Upper lobe of right lung (tissue), 1 donor: Measurements from ENCODE around the gene TGFB1I1. TPM values are rescaled to one million over a fixed set of nuclear protein-coding genes. Genes with fewer than 3 reads are reported as not detected.
"Not testable (repeated sequence)": the region's sequence is repeated elsewhere in the genome, so short reads cannot be mapped to it uniquely, and the experiment has no call there.

ENCODE experiments used
- ATAC-seq: fragments of 200-7000 bp; cut with Tn5 transposase; one replicate; pipeline ENCODE4 v1.9.1; 2020; ENCODE audit warnings: mild to moderate bottlenecking, moderate library complexity
- DNase-seq: peaks from one replicate; pipeline ENCODE4 v3.0.0-alpha.2; 2020
- H3K27ac ChIP-seq: fragments of 200-600 bp; one replicate; pipeline ENCODE4 v1.8.0; 2022
- H3K27me3 ChIP-seq: fragments of 200-600 bp; one replicate; pipeline ENCODE4 v1.8.0; 2022; ENCODE audit warnings: mild to moderate bottlenecking
- H3K36me3 ChIP-seq: fragments of 200-600 bp; one replicate; pipeline ENCODE4 v1.8.0; 2022
- H3K4me1 ChIP-seq: fragments of 200-600 bp; one replicate; pipeline ENCODE4 v1.8.0; 2022
- H3K4me3 ChIP-seq: fragments of 200-600 bp; one replicate; pipeline ENCODE4 v1.8.0; 2022; ENCODE audit warnings: mild to moderate bottlenecking
- H3K9me3 ChIP-seq: fragments of 200-600 bp; one replicate; pipeline ENCODE4 v1.8.0; 2022
- CTCF ChIP-seq: fragments of 200-600 bp; IDR thresholded peaks from one replicate; pipeline ENCODE4 v1.8.0; 2022; ENCODE audit warnings: antibody characterized with exemption
- intact Hi-C: fragments of 100-400 bp; cut with DNase I; formaldehyde crosslinking; loops from one replicate; pipeline ENCODE4 v1.11.0; 2022
- total RNA-seq: library from RNA; stranded (reverse); fragmentation: NEBNext Ultra II Directional; extraction: Animal tissue kit (Norgen Biotek cat#: 25700); gene quantifications from one replicate; pipeline ENCODE4 v1.2.1, GENCODE V29; 2021
- donor health status: DM: no; HTN: yes; CAD: no; lungs with severe emphysema.

Gene TGFB1I1
- total RNA-seq, 1 donor from 2014 or later: 49.9 TPM

- Histone ChIP-seq H3K4me1 (peaks cover 11% of the 10 kb centered on the region), H3K36me3 (no peaks in the 10 kb centered on the region), H3K9me3 (no peaks in the 10 kb centered on the region), H3K27ac (no peak overlapping the region), H3K4me3 (no peak overlapping the region), H3K27me3 (no peaks in the 10 kb centered on the region)
- ATAC-seq (no peak), DNase-seq (no peak)
- TF ChIP-seq CTCF: no peak
- intact Hi-C loops: no loop called here
Measured at GRCh38 chr16:31513884-31514283, 41.9 kb downstream of the TGFB1I1 start.

GRCh38 chr16:31517800-31518402, 45.9 kb downstream of the TGFB1I1 start:
- no peaks in the 10 kb centered on the region for H3K27me3 ChIP-seq
- H3K27ac ChIP-seq: no peak overlapping the region
- no peaks in the 10 kb centered on the region for H3K4me1 ChIP-seq
- no peaks in the 10 kb centered on the region for H3K9me3 ChIP-seq
- no peak for ATAC-seq
- intact Hi-C loops: no loop called here
- no peaks in the 10 kb centered on the region for H3K36me3 ChIP-seq
- TF ChIP-seq CTCF: no peak
- no peak for DNase-seq
- no peak overlapping the region for H3K4me3 ChIP-seq

GRCh38 chr16:31519759-31520431, 47.9 kb downstream of the TGFB1I1 start:
- DNase-seq (no peak), ATAC-seq (no peak)
- intact Hi-C loops: no loop called here

GRCh38 chr16:31521368-31521767, 49.4 kb downstream of the TGFB1I1 start:
- intact Hi-C loops: no loop called here
- H3K4me1 ChIP-seq: no peaks in the 10 kb centered on the region
- no peak for TF ChIP-seq CTCF
- no peaks in the 10 kb centered on the region for H3K27me3 ChIP-seq
- no peaks in the 10 kb centered on the region for H3K9me3 ChIP-seq
- H3K36me3 ChIP-seq: no peaks in the 10 kb centered on the region
- no peak for ATAC-seq
- H3K4me3 ChIP-seq: no peak overlapping the region
- DNase-seq: no peak
- no peak overlapping the region for H3K27ac ChIP-seq

More at GRCh38 chr16:31519759-31520431, 47.9 kb downstream of the TGFB1I1 start:
- no peaks in the 10 kb centered on the region for H3K9me3 ChIP-seq
- TF ChIP-seq CTCF: no peak
- no peak overlapping the region for H3K27ac ChIP-seq
- H3K4me3 ChIP-seq: no peak overlapping the region
- H3K27me3 ChIP-seq: no peaks in the 10 kb centered on the region
- H3K36me3 ChIP-seq: no peaks in the 10 kb centered on the region
- H3K4me1 ChIP-seq: no peaks in the 10 kb centered on the region

GRCh38 chr16:31522071-31522470, 50.1 kb downstream of the TGFB1I1 start:
- DNase-seq (no peak), ATAC-seq (no peak)
- intact Hi-C loops: no loop called here
- H3K27me3 ChIP-seq: no peaks in the 10 kb centered on the region
- H3K4me1 ChIP-seq: no peaks in the 10 kb centered on the region
- H3K9me3 ChIP-seq: no peaks in the 10 kb centered on the region
- H3K27ac ChIP-seq: no peak overlapping the region
- no peak overlapping the region for H3K4me3 ChIP-seq
- H3K36me3 ChIP-seq: no peaks in the 10 kb centered on the region
- no peak for TF ChIP-seq CTCF

- ATAC-seq, H3K9me3 ChIP-seq, H3K4me3 ChIP-seq, H3K27me3 ChIP-seq, DNase-seq, H3K4me1 ChIP-seq, H3K36me3 ChIP-seq, H3K27ac ChIP-seq, intact Hi-C loops: not testable (repeated sequence)
Measured at GRCh38 chr16:31523768-31524167, 51.8 kb downstream of the TGFB1I1 start.
